PC-3 (cell line): ENCODE data around the gene PBX3. TPM values are rescaled to one million over a fixed set of nuclear protein-coding genes. Genes with fewer than 3 reads are reported as not detected.

ENCODE experiments used
- ATAC-seq: fragments of 200-7000 bp; cut with Tn5 transposase; 2 replicates; pipeline ENCODE4 v1.9.1; 2020; ENCODE audit warnings: mild to moderate bottlenecking, moderate library complexity
- BruUV-seq: library from RNA; stranded (reverse); fragments of 400-500 nt; replicated peaks from 2 replicates; lab custom pipeline; 2021; lab: Mats Ljungman, UMichigan
- CTCF ChIA-PET: fragments of 300-600 bp; sonication (Branson Sonifier 250); formaldehyde crosslinking; loops from one replicate; lab custom pipeline; 2022; ENCODE audit warnings: antibody characterized with exemption; lab: Charles Lee
- POLR2A ChIA-PET: fragments of 300-600 bp; sonication (Branson Sonifier 250); formaldehyde crosslinking; loops from one replicate; lab custom pipeline; 2022; ENCODE audit warnings: antibody characterized with exemption; ENCODE audit not compliant: unreplicated experiment; lab: Charles Lee
- DNase-seq: peaks from one replicate; pipeline ENCODE4 v3.0.0-alpha.2; 2015
- H2AFZ ChIP-seq: fragments of 300-600 bp; sonication (generic); 2 replicates; pipeline ENCODE4 v1.6.0; 2016; ENCODE audit warnings: antibody characterized with exemption, low read length
- H3F3A ChIP-seq: fragments of 300-600 bp; sonication (generic); one replicate; pipeline ENCODE4 v1.6.0; 2017; ENCODE audit warnings: antibody characterized with exemption, low read length, control low read depth, mild to moderate bottlenecking; ENCODE audit not compliant: unreplicated experiment
- H3K27ac ChIP-seq: fragments of 300-600 bp; sonication (generic); 2 replicates; pipeline ENCODE4 v1.5.1; 2016; ENCODE audit warnings: mild to moderate bottlenecking, low read length
- H3K27me3 ChIP-seq: fragments of 300-600 bp; sonication (generic); 2 replicates; pipeline ENCODE4 v1.6.1; 2016; ENCODE audit warnings: low read length, mixed read lengths
- H3K36me3 ChIP-seq: fragments of 300-600 bp; sonication (generic); 2 replicates; pipeline ENCODE4 v1.6.1; 2016; ENCODE audit warnings: low read depth, mixed run types, low read length, mixed read lengths
- H3K4me1 ChIP-seq: fragments of 300-600 bp; sonication (generic); 2 replicates; pipeline ENCODE4 v1.5.1; 2016; ENCODE audit warnings: low read length; ENCODE audit not compliant: insufficient read depth
- H3K4me2 ChIP-seq: fragments of 300-600 bp; sonication (generic); 2 replicates; pipeline ENCODE4 v1.6.0; 2016; ENCODE audit warnings: low read length
- H3K4me3 ChIP-seq: fragments of 300-600 bp; sonication (generic); 2 replicates; pipeline ENCODE4 v1.5.1; 2016; ENCODE audit warnings: mild to moderate bottlenecking, low read length, mixed read lengths
- H3K79me2 ChIP-seq: fragments of 300-600 bp; sonication (generic); 2 replicates; pipeline ENCODE4 v1.6.1; 2017; ENCODE audit warnings: low read length, mixed read lengths
- H3K9ac ChIP-seq: fragments of 300-600 bp; sonication (generic); 2 replicates; pipeline ENCODE4 v1.6.0; 2016; ENCODE audit warnings: mild to moderate bottlenecking, low read length
- H3K9me2 ChIP-seq: fragments of 300-600 bp; sonication (generic); replicated peaks from 2 replicates; pipeline ENCODE4 v1.6.1; 2016; ENCODE audit warnings: mixed run types, low read length, mixed read lengths
- H3K9me3 ChIP-seq: fragments of 300-600 bp; sonication (generic); 2 replicates; pipeline ENCODE4 v1.6.1; 2016; ENCODE audit warnings: low read length, mixed read lengths
- H4K20me1 ChIP-seq: fragments of 300-600 bp; sonication (generic); 2 replicates; pipeline ENCODE4 v1.6.1; 2016; ENCODE audit warnings: low read length, mixed read lengths
- EZH2 ChIP-seq: fragments of 300-600 bp; sonication (generic); IDR thresholded peaks from one replicate; pipeline ENCODE4 v1.6.1; 2017; ENCODE audit warnings: antibody characterized with exemption, mild to moderate bottlenecking, low read length; ENCODE audit not compliant: unreplicated experiment
- EZH2phosphoT487 ChIP-seq: fragments of 300-600 bp; sonication (generic); IDR thresholded peaks from 2 replicates; pipeline ENCODE4 v1.6.1; 2018; ENCODE audit warnings: mild to moderate bottlenecking, antibody characterized with exemption, low read length, borderline replicate concordance
- intact Hi-C: fragments of 100-400 bp; cut with micrococcal nuclease; formaldehyde crosslinking; loops from 2 replicates; pipeline ENCODE4 v1.9.0; 2023
- total RNA-seq: library from RNA; depleted of rRNA; stranded (reverse); fragments of >200 nt; gene quantifications from 2 replicates; pipeline ENCODE4 v1.2.3, GENCODE V29; 2014
- TF ChIP-seq, protein P1 (sequence below): fragments of 300-600 bp; sonication (generic); conservative IDR thresholded peaks from 2 replicates; pipeline ENCODE4 v1.5.1; 2017; ENCODE audit warnings: antibody characterized with exemption, low read depth, mild to moderate bottlenecking, low read length

The PBX3 gene
- total RNA-seq, 1 experiment from 2014 or later: 35.5 TPM

DNA sequence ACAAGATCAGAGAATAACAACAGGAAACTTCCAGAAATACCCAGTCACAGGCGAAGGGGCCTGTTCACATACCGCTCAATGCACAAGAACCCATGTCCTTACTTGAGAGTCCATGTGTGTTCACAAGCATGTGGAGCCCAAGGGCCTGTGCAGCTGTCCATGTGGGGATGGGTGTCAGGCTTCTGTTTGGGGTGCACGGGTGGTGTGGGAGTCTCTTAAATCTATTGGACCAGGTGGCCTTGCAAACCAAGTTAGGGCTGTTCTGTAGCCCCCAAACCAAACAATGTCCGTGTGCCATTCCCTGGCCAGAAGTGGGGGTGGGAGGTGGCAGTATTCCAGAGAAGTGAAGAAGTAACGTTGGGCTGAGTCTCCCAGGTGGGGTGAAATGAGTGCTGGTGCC lies 222.3 kb downstream of the PBX3 start:
- H3F3A ChIP-seq: no peaks in the 10 kb centered on the region
- H3K27ac ChIP-seq: no peak overlapping the region
- no peaks in the 10 kb centered on the region for H3K9me3 ChIP-seq
- ChIA-PET CTCF (no interaction called here), POLR2A (no interaction called here)
- no peaks in the 10 kb centered on the region for H3K79me2 ChIP-seq
- H3K4me1 ChIP-seq: no peaks in the 10 kb centered on the region
- no peaks in the 10 kb centered on the region for H4K20me1 ChIP-seq
- H3K9ac ChIP-seq: no peak overlapping the region
- no peak overlapping the region for H3K4me2 ChIP-seq
- no peaks in the 10 kb centered on the region for H3K36me3 ChIP-seq
- TF ChIP-seq EZH2 (no peak), EZH2phosphoT487 (no peak)
- TF ChIP-seq, protein P1, sequence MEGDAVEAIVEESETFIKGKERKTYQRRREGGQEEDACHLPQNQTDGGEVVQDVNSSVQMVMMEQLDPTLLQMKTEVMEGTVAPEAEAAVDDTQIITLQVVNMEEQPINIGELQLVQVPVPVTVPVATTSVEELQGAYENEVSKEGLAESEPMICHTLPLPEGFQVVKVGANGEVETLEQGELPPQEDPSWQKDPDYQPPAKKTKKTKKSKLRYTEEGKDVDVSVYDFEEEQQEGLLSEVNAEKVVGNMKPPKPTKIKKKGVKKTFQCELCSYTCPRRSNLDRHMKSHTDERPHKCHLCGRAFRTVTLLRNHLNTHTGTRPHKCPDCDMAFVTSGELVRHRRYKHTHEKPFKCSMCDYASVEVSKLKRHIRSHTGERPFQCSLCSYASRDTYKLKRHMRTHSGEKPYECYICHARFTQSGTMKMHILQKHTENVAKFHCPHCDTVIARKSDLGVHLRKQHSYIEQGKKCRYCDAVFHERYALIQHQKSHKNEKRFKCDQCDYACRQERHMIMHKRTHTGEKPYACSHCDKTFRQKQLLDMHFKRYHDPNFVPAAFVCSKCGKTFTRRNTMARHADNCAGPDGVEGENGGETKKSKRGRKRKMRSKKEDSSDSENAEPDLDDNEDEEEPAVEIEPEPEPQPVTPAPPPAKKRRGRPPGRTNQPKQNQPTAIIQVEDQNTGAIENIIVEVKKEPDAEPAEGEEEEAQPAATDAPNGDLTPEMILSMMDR: no peak
- DNase-seq (no peak), ATAC-seq (no peak)
- intact Hi-C loops: no loop called here
- no peaks in the 10 kb centered on the region for H3K9me2 ChIP-seq
- no TSS peak for BruUV-seq
- H3K4me3 ChIP-seq: no peak overlapping the region
- no peaks in the 10 kb centered on the region for H3K27me3 ChIP-seq
- H2AFZ ChIP-seq: no peak overlapping the region

GRCh38 chr9:125969868-125970267 lies 222.7 kb downstream of the PBX3 start:
- intact Hi-C loops: no loop called here
- H3K4me3 ChIP-seq: no peak overlapping the region
- H2AFZ ChIP-seq: no peak overlapping the region
- no peak overlapping the region for H3K27ac ChIP-seq
- TF ChIP-seq EZH2 (no peak), EZH2phosphoT487 (no peak)
- TF ChIP-seq, protein P1: no peak
- H3K4me2 ChIP-seq: no peak overlapping the region
- no peaks in the 10 kb centered on the region for H3K79me2 ChIP-seq
- no peaks in the 10 kb centered on the region for H3K9me2 ChIP-seq
- no peaks in the 10 kb centered on the region for H3K4me1 ChIP-seq
- no peaks in the 10 kb centered on the region for H3K9me3 ChIP-seq
- no peaks in the 10 kb centered on the region for H3F3A ChIP-seq
- no peaks in the 10 kb centered on the region for H4K20me1 ChIP-seq
- no peaks in the 10 kb centered on the region for H3K27me3 ChIP-seq
- DNase-seq (no peak), ATAC-seq (no peak)
- no peaks in the 10 kb centered on the region for H3K36me3 ChIP-seq
- no peak overlapping the region for H3K9ac ChIP-seq
- ChIA-PET POLR2A (no interaction called here), CTCF (no interaction called here)
- no TSS peak for BruUV-seq

DNA sequence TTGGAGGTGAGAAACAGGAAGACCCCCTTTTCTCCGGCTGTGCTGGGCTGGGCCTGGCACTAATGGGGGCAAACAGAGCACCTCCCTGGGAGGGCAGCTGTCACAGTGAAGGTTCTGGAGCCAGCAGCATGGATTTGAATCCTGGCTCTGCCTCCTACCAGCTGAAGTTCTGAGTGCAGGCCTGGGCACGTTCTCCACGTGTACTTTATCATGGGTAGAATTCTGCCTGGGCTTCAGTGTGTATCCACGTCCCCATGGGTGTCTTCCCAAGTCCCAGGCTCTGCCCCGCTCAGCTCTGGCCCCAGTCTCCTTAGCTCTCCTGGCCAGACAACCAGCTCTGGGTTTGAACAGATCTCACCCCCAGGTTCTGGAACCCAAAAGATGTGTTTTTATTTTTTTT lies 223.2 kb downstream of the PBX3 start:
- Histone ChIP-seq H3K4me3 (no peak overlapping the region), H3K9me2 (no peaks in the 10 kb centered on the region), H3K4me1 (no peaks in the 10 kb centered on the region), H3K4me2 (no peak overlapping the region), H3K79me2 (no peaks in the 10 kb centered on the region), H3K27me3 (no peaks in the 10 kb centered on the region), H3K9ac (no peak overlapping the region), H3K36me3 (no peaks in the 10 kb centered on the region), H3K9me3 (no peaks in the 10 kb centered on the region), H2AFZ (no peak overlapping the region), H3K27ac (no peak overlapping the region), H3F3A (no peaks in the 10 kb centered on the region), H4K20me1 (no peaks in the 10 kb centered on the region)
- intact Hi-C loops: no loop called here
- TF ChIP-seq, protein P1: no peak
- no peak for TF ChIP-seq EZH2
- TF ChIP-seq EZH2phosphoT487: no peak
- ChIA-PET CTCF (no interaction called here), POLR2A (no interaction called here)
- ATAC-seq: no peak
- DNase-seq: no peak
- no TSS peak for BruUV-seq
